ENCODE measurements around the gene HPSE2.

HPSE2 gene

GRCh38 chr10:98449287-98449686 is 786.4 kb downstream of the HPSE2 start:
- H3K9ac ChIP-seq (ENCODE audit: low read length), result no peak overlapping the region
- peaks cover 9% of the 10 kb centered on the region for H3K36me3 ChIP-seq (replicated peaks; ENCODE audit: low read depth, low read length)
- peaks cover 26% of the 10 kb centered on the region for H3K79me2 ChIP-seq (ENCODE audit: low read length)
- 0 out of 2 replicates have a peak, but pooled peaks cover 3% of the 10 kb centered on the region for H4K20me1 ChIP-seq (ENCODE audit: insufficient read depth, low read length)
- no peak overlapping the region for H2AFZ ChIP-seq (ENCODE audit: low read depth, low read length)
- no peak overlapping the region for H3K27ac ChIP-seq (ENCODE audit: low read length)
- TF ChIP-seq CTCF (IDR thresholded peaks at IDR 0.05; ENCODE audit: low read depth, low read length) (no peak), EZH2phosphoT487 (IDR thresholded peaks at IDR 0.05; ENCODE audit: low read depth) (no peak)
- no peak overlapping the region for H3K4me2 ChIP-seq (ENCODE audit: low read length)
- peaks cover 20% of the 10 kb centered on the region for H3K4me1 ChIP-seq (ENCODE audit: low read length)
- no peak overlapping the region for H3K4me3 ChIP-seq (ENCODE audit: low read length)
- no peaks in the 10 kb centered on the region for H3K27me3 ChIP-seq (ENCODE audit: low read depth, low read length)
- no peaks in the 10 kb centered on the region for H3K9me3 ChIP-seq (ENCODE audit: insufficient read depth, low read length)

GRCh38 chr10:98446661-98447221 is 788.9 kb downstream of the HPSE2 start, which contains the start of gene HPS1:
Gene HPS1, minus strand, starts transcription at chr10:98446935. Its CDS starts 3,695 bp downstream, at chr10:98443240.
- Histone ChIP-seq H3K9ac (ENCODE audit: low read length) (peak within 1 kb of the TSS; percentile 88), H3K4me3 (ENCODE audit: low read length) (peak within 1 kb of the TSS; percentile 88), H2AFZ (ENCODE audit: low read depth, low read length) (peak within 1 kb of the TSS; percentile 57), H3K36me3 (replicated peaks; ENCODE audit: low read depth, low read length) (peaks cover 19% of the 10 kb centered on the region), H3K4me1 (ENCODE audit: low read length) (peaks cover 23% of the 10 kb centered on the region), H3K9me3 (ENCODE audit: insufficient read depth, low read length) (no peaks in the 10 kb centered on the region), H3K4me2 (ENCODE audit: low read length) (peak within 1 kb of the TSS; percentile 89), H4K20me1 (ENCODE audit: insufficient read depth, low read length) (0 out of 2 replicates have a peak, but pooled peaks cover 3% of the 10 kb centered on the region), H3K79me2 (ENCODE audit: low read length) (peaks cover 30% of the 10 kb centered on the region), H3K27ac (ENCODE audit: low read length) (peak within 1 kb of the TSS; percentile 59), H3K27me3 (ENCODE audit: low read depth, low read length) (no peaks in the 10 kb centered on the region)
- TF ChIP-seq CTCF (IDR thresholded peaks at IDR 0.05; ENCODE audit: low read depth, low read length) (no peak), EZH2phosphoT487 (IDR thresholded peaks at IDR 0.05; ENCODE audit: low read depth) (no peak)

GRCh38 chr10:98446151-98446660 is 789.4 kb downstream of the HPSE2 start:
- Histone ChIP-seq H4K20me1 (ENCODE audit: insufficient read depth, low read length) (0 out of 2 replicates have a peak, but pooled peaks cover 3% of the 10 kb centered on the region), H2AFZ (ENCODE audit: low read depth, low read length) (no peak overlapping the region; the same call in 1 of the 2 replicates)

More at GRCh38 chr10:98446151-98446660, 789.4 kb downstream of the HPSE2 start:
- TF ChIP-seq EZH2phosphoT487 (IDR thresholded peaks at IDR 0.05; ENCODE audit: low read depth), result no peak
- TF ChIP-seq CTCF (IDR thresholded peaks at IDR 0.05; ENCODE audit: low read depth, low read length), result no peak
- H3K4me2 ChIP-seq (ENCODE audit: low read length), result peak overlapping the region; percentile 89
- H3K4me3 ChIP-seq (ENCODE audit: low read length), result peak overlapping the region; percentile 88
- peaks cover 19% of the 10 kb centered on the region for H3K36me3 ChIP-seq (replicated peaks; ENCODE audit: low read depth, low read length)
- H3K79me2 ChIP-seq (ENCODE audit: low read length), result peaks cover 30% of the 10 kb centered on the region
- H3K4me1 ChIP-seq (ENCODE audit: low read length), result peaks cover 27% of the 10 kb centered on the region
- H3K27ac ChIP-seq (ENCODE audit: low read length), result peak overlapping the region; percentile 59
- no peaks in the 10 kb centered on the region for H3K9me3 ChIP-seq (ENCODE audit: insufficient read depth, low read length)
- H3K27me3 ChIP-seq (ENCODE audit: low read depth, low read length), result no peaks in the 10 kb centered on the region
- peak overlapping the region; percentile 88 for H3K9ac ChIP-seq (ENCODE audit: low read length)
